Body of pancreas (tissue), 4 donors: ENCODE measurements around the gene NBDY. TPM values are rescaled to one million over a fixed set of nuclear protein-coding genes. Genes with fewer than 3 reads are reported as not detected.

ENCODE experiments used
- ATAC-seq: fragments of 150-250 bp; one replicate; pipeline ENCODE4 v1.9.1; 2016
- DNase-seq, 4 donors: peaks; one replicate each; pipeline ENCODE4 v3.0.0-alpha.2; 2019
- H3K27ac ChIP-seq, 4 donors: fragments of 200-600 bp; sonication (generic); 1 replicate in 3 of 4; 2 replicates in 1 of 4; pipeline versions ENCODE4 v1.5.1 to v1.6.1; 2016 to 2019; ENCODE audit warnings: mild to moderate bottlenecking in 1 of 4, mixed read lengths in 1 of 4, moderate library complexity in 1 of 4
- H3K27me3 ChIP-seq, 2 donors: fragments of 200-600 bp; sonication (generic); one replicate each; pipeline ENCODE4 v1.6.0; 2016; ENCODE audit warnings: mild to moderate bottlenecking in 1 of 2
- H3K36me3 ChIP-seq, 2 donors: fragments of 200-600 bp; sonication (generic); replicated peaks in 1 of 2; 2 replicates each; pipeline ENCODE4 v1.5.1; 2016; ENCODE audit warnings: low read depth in 2 of 2; ENCODE audit not compliant: insufficient read depth in 1 of 2
- H3K4me1 ChIP-seq: fragments of 200-600 bp; sonication (generic); one replicate; pipeline ENCODE4 v1.6.0; 2016
- H3K4me3 ChIP-seq, 2 donors: fragments of 200-600 bp; sonication (generic); 1 replicate in 1 of 2; 2 replicates in 1 of 2; pipeline ENCODE4 v1.5.1; 2016 to 2019
- H3K9me3 ChIP-seq, 3 donors: fragments of 200-600 bp; sonication (generic); 1 replicate in 2 of 3; 2 replicates in 1 of 3; pipeline ENCODE4 v1.5.1; 2016
- POLR2A ChIP-seq, 3 donors: fragments of 450-650 bp; IDR thresholded peaks; one replicate each; pipeline ENCODE4 v1.6.1; 2016; ENCODE audit warnings: antibody characterized with exemption in 3 of 3, mild to moderate bottlenecking in 2 of 3
- WGBS, 2 donors: methylation state at CpG; one replicate each; pipeline ENCODE4 v1.1.5; 2017; 5-methylcytosine and 5-hydroxymethylcytosine counted together
- intact Hi-C: fragments of 100-400 bp; cut with DNase I; formaldehyde crosslinking; loops from one replicate; pipeline ENCODE4 v1.15.1; 2023
- total RNA-seq, 2 donors: library from RNA; depleted of rRNA; stranded (reverse); fragments of >200 nt; gene quantifications; one replicate each; pipeline ENCODE4 v1.1.0, GENCODE V29; 2016
- TF ChIP-seq, protein P1 (sequence below), 7 experiments: fragments of 450-650 bp in 4 of 7; fragments of 200-600 bp in 3 of 7; sonication (generic) in 3 of 7; IDR thresholded peaks; one replicate each; pipeline ENCODE4 v1.5.1; 2016 to 2019; ENCODE audit warnings: antibody characterized with exemption in 7 of 7

NBDY gene
- total RNA-seq, 2 donors from 2014 or later: 3.6 to 12.2 TPM

DNA sequence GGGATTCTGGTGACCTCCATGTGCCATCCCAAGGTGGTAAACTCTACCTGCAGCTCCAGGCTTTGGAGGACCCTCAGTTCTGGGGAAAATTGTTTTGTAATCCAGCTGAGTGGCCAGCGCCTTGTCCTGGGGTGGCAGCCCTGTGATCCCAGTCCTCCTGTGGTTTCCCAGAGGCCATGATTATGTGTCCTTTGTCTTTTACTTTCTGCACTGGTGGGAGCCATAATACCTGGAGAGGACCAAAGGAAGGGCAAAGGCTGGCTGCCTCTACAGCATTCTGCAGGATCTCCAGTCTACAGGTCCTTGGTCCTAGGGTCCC is 64.0 kb downstream of the NBDY start:
- Histone ChIP-seq H3K9me3 (no peaks in the 10 kb centered on the region), H3K36me3 (no peaks in the 10 kb centered on the region), H3K4me1 (peaks cover 5% of the 10 kb centered on the region), H3K27ac (no peak overlapping the region), H3K4me3 (no peak overlapping the region), H3K27me3 (no peaks in the 10 kb centered on the region)
- DNase-seq: no peak
- TF ChIP-seq, protein P1, sequence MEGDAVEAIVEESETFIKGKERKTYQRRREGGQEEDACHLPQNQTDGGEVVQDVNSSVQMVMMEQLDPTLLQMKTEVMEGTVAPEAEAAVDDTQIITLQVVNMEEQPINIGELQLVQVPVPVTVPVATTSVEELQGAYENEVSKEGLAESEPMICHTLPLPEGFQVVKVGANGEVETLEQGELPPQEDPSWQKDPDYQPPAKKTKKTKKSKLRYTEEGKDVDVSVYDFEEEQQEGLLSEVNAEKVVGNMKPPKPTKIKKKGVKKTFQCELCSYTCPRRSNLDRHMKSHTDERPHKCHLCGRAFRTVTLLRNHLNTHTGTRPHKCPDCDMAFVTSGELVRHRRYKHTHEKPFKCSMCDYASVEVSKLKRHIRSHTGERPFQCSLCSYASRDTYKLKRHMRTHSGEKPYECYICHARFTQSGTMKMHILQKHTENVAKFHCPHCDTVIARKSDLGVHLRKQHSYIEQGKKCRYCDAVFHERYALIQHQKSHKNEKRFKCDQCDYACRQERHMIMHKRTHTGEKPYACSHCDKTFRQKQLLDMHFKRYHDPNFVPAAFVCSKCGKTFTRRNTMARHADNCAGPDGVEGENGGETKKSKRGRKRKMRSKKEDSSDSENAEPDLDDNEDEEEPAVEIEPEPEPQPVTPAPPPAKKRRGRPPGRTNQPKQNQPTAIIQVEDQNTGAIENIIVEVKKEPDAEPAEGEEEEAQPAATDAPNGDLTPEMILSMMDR (IDR thresholded peaks at IDR 0.05): no peak
- no peak for TF ChIP-seq POLR2A (IDR thresholded peaks at IDR 0.05)
- intact Hi-C loops: no loop called here
- 88% methylated on average over 1 of the region's 1 CpG; no CpG with 5 or more reads in 1 of the 2 donors for WGBS, 2 donors
- no peak for ATAC-seq

DNA sequence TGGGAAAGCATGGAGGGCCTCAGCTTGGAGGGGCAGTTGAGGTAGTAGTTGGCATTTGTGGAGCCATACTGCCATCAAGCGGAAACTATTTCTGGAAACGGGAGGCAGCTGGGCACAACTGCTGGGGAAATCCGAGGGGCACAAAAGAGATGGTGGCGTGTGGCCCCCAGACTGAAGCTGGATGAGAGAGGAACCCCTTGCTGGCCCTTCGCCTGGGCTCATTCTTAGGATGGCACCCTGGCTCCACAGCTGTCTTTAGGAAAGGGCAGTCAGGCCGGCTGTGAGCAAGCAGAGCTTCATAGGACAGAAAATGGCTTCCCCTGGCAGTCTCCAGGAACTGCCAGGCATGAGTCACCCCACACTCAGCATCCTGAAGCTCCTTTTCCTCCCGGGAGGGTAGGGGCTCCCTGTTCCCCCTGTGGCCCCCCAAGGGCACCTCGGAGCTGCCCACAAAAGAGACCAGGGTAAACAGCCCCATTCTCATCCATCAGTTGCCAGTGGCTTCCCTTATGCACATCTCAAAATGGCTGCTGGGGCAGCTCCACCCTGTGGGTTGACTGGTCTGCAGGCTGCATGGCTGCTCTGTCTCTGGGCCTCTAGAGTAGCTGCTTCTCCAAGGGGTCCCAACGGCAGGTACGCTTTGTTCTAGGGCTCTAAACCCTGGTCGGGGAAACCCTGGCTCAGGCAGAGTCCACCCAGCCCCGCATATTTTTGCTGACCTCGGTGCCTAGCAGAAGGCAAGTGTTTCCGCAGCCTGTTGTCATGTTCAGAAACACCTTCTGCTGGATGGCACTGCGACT is 64.7 kb downstream of the NBDY start:
- ATAC-seq: no peak
- 93 to 100% methylated on average over 5 to 12 of the region's 15 CpGs for WGBS, 2 donors
- peak in 1 of 4 donors; percentile 42 for DNase-seq
- H3K9me3 ChIP-seq: no peaks in the 10 kb centered on the region
- TF ChIP-seq, protein P1 (IDR thresholded peaks at IDR 0.05): peak in 2 of 7 experiments; percentile 44 to 47
- no peak for TF ChIP-seq POLR2A (IDR thresholded peaks at IDR 0.05)
- intact Hi-C loops: no loop called here
- no peaks in the 10 kb centered on the region for H3K36me3 ChIP-seq
- no peak overlapping the region for H3K27ac ChIP-seq
- peaks cover 8% of the 10 kb centered on the region for H3K4me1 ChIP-seq
- no peaks in the 10 kb centered on the region for H3K27me3 ChIP-seq
- H3K4me3 ChIP-seq: no peak overlapping the region

DNA sequence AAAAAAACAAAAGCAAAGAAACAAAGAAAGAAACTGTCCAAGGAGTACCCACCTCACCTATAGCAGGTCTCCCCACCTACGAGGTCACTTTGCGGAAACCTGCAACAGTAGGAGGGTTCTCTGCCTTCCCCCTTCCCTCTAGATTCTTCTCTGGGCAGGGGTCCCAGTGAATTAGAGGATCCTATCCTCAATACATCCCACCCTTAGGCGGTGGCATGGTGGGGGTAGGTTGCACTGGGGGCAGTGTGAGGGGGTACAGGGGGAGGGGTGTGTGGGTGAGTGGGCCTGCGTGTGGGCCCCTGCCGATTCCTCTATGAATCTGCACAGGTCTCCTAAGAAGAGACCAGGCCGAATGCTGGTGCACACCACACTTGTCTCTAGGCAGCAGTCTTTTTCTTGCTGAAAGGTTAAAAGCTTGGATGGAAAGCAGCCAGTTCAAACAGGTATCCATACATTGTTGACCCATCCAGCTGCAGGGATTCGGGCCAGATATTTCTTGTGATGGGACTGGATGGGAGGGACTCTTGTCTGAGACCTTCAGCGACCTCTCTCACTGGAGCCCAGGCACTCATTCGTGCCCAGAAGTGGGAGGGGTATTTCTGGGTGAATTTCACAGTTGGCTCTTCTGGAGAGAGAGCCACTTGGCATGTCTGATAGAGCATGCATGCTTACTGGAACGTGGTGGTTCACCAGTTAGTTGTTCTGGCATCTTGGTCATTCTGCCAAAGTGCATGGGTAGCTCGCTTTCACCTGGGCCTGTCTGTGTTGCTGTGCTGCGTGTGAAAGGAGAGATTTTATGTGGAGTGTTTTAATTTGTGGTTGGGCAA is 65.6 kb downstream of the NBDY start:
- H3K4me1 ChIP-seq: peaks cover 8% of the 10 kb centered on the region
- 70 to 82% methylated on average over 4 to 12 of the region's 12 CpGs for WGBS, 2 donors
- intact Hi-C loops: no loop called here
- no peak overlapping the region for H3K27ac ChIP-seq
- ATAC-seq (no peak), DNase-seq (no peak)
- H3K9me3 ChIP-seq: no peaks in the 10 kb centered on the region
- no peaks in the 10 kb centered on the region for H3K36me3 ChIP-seq
- no peaks in the 10 kb centered on the region for H3K27me3 ChIP-seq
- TF ChIP-seq, protein P1 (IDR thresholded peaks at IDR 0.05): no peak
- no peak for TF ChIP-seq POLR2A (IDR thresholded peaks at IDR 0.05)
- H3K4me3 ChIP-seq: no peak overlapping the region

DNA sequence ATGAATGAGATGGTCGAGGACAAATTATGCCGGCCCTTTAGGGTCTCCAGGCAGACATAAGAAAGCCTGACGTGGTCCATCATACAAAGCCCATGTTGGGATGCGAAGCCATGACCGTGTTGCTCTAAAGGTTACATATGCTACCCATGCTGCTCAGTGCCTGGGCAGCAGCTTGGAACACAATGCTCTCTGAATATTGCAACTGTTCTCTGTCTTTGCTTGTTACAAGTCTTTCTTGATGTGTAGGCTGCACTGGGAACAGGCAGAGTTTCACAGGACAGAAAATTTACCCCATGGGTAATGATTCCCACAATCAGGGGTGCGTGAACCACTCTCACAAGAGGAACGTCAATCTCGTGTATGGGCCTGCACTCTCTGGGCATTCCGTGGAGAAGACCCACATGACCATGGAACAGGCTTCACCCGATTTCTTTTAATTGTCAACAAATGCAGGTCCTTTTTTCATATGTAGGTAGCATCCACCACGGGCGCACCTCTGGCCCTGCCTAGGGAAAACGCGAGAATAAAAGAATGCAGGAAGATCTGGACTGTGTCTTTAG is 66.3 kb downstream of the NBDY start:
- ATAC-seq: no peak
- no peaks in the 10 kb centered on the region for H3K27me3 ChIP-seq

More for the DNA sequence above, 66.3 kb downstream of the NBDY start:
- no peak for DNase-seq
- intact Hi-C loops: no loop called here
- 93 to 96% methylated on average over 11 of the region's 14 CpGs for WGBS, 2 donors
- H3K36me3 ChIP-seq: no peaks in the 10 kb centered on the region
- no peaks in the 10 kb centered on the region for H3K9me3 ChIP-seq
- H3K27ac ChIP-seq: no peak overlapping the region
- H3K4me3 ChIP-seq: no peak overlapping the region
- peaks cover 8% of the 10 kb centered on the region for H3K4me1 ChIP-seq
- TF ChIP-seq POLR2A (IDR thresholded peaks at IDR 0.05): no peak
- TF ChIP-seq, protein P1 (IDR thresholded peaks at IDR 0.05): no peak
